DMS 273 treated with DMSO at 0.1 percent for 48 hours (cell line): Measurements from ENCODE around the gene UPF1.
"Not testable (repeated sequence)": the region's sequence is repeated elsewhere in the genome, so short reads cannot be mapped to it uniquely, and the experiment has no call there.

Experiments used
- DNase-seq: peaks from one replicate; lab custom pipeline; 2025; lab: John Stamatoyannopoulos, UW

The UPF1 gene

DNA sequence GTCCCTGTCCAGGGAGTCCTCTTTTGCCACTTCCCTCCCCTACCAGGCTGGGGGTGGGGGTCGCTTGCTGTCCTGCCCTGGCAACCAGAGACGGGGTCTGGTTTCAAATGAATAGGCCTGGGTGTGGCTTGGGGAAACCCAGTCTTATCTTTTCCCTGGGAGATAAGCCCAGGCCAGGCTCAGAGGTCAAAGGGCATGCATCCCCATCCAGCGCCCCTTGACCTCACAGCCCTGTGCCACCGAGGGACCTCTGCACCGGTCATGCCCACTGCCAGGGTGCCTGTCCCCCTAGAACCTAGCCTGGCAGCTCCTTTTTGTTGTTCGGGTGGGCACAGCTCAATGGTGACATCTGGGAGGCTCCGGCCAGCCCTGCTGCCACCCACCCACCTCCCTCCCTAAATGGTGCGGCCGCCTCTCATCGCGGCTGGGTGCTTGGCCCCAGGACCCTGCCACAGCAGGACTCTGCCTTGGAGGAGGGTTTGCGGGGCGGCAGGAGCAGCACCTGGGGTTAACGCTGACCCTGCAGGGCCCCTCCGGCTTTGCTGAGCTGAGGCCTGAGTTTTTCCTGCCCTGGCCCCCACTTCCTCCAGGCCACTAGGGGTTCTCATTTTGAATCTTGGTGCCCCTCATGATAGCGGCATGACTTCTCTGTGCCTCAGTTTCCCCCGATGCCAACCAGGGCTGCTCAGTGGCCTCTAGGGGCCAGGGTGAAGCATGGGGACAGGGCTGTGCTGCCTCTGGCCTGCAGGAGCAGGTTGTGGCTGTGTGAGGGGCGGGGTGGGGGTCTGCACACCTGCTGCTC, 67.0 kb downstream of the UPF1 start:
- no peak for DNase-seq

DNA sequence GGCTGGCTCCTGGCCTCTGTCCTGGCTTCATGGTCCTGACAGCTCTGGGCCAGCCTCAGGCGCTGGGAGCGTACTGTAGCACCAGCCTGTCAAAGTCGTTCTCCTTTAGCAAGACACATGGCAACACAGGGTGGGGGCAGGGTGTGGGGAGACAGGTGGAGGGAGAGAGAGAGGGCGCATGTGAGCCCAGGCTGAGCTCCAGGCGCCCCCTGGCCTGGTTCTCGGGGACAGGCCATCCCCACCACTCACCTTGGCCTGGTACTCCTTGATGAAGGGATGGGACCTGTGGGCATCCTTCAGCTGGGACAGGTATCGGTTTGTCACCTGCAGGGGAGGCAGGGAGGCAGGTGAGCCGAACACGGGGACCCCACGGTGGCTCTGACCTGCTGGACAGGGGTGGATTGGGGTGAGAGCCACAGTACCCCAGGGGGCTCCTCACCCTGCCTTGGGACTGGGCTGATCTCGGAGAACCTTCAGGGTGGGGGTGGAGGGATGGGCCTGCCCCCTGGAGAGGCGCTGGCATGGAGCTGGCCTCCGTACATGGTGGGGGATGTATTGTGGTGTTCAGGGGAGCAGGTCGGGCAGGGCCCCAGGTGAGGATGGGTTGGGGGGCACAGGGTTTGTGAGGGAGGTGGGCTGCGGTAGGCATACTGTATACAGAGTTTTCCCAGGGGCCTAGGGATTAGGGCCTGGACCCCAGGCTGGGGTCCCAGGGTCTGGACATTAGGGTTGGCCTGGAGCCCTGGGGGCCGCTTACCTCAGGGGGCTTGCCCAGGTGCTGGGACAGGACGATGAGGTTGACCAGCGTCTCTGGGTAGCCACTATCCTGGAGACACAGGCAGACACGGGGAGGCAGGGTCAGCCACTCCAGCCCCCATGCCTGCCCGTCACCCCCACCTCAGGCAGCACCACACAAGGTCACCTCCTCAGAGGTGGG, 68.1 kb downstream of the UPF1 start:
- DNase-seq: no peak

DNA sequence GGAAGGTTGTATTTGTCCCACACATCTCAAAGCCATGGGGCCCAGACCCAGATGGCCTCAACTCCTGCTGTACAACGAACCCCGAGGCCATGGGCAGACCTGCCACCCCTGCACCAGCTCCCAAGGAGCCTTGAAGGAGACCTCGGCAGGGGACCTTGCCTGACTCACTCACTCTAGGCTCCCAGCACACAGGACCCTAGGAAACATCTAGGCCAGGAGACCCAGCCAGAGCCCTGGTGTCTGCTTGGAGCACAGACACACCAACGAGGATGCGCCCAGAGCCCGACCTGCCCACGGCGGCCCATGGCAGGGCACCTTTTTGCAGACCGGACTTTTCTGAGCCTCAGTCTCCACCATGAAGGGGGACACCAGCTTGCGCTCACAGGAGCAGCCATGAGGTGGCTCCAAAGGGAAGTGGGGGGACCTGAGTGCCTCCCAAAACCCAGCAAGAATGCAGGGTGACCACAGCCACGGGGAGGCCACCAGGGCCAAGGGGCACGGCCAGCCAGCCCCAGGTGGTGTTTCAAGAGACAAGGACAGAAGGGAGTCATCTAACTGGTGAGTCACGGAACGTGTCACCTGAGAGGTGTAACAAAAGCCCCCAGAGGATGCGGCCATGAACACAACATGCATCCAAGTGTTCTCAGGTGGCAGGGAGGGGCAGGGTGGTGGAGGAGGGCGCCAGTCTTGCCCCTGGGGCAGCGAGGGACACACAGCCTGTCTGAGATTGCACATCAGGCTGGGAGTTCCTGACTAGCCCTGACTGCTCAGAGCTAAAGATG, 69.1 kb downstream of the UPF1 start:
- DNase-seq: no peak

DNA sequence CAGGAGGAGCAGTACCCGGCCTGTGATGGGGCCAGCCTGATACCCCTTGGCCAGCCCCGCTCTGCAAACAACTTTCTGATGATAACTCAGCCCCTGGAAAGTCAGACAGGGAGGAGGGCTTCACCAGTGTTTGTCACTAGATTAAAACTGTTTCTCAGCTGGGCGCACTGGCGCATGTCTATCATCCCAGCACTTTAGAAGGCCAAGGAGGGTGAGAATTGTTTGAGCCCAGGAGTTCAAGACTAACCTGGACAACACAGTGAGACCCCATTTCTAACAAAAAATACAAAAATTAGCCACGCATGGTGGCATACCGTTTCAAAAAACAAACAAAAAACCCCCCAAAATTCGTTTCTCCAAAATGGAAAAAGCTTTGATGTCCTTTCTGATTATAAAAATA, 69.7 kb downstream of the UPF1 start:
- DNase-seq: no peak

DNA sequence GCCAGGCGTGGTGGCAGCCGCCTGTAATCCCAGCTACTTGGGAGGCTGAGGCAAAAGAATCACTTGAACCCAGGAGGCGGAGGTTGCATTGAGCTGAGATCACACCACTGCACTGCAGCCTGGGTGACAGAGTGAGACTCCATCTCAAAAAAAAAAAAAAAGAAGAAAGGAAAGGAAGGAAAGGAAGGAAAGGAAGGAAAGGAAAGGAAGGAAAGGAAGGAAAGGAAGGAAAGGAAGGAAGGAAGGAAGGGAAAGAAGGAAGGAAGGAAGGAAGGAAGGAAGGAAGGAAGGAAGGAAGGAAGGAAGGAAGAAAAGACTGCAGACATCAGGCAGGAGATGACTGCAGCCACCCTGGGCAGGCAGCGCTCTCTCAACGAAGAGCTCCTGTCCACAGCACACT, 70.8 kb downstream of the UPF1 start:
- not testable (repeated sequence) for DNase-seq

DNA sequence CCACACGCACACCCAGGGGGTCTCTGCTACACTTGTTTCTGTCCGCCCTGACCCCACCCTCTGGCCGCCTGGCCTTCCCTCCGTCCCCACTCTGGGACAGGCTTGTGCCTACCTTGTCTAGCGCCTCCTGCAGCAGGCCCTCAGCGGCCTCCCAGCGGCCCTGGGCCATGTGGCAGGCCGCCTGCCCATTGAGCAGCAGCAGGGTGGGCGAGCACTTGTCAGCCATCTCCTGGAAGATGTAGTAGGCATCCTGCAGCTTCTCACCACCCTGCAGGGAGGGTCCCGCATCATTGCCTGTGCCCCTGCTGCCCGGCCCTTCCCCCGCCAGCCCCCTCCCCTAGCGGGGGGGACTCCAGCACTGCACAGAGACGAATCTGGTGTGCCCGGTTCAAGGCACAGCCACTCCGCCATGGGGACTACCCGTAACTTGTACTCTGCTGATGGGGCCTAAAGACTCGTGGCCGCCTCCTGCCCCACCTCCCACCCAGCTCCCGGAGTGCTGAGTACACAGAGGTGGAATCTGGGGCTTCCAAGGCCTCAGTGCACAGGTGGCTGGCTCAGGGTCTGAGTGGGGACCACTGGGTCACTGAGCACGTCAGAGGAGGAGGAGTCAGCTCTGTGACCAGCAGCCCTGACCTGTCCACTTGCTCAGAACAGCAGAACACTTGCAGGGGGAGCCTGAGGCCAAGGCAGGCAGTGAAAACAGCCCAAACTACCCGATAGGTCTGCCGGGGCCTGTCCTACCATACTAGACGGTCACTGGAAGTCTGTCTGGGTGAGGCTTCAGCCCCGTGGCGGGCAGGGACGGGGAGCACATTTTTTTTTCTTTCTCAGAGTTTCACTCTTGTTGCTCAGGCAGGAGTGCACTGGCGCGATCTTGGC, 71.6 kb downstream of the UPF1 start:
- no peak for DNase-seq

DNA sequence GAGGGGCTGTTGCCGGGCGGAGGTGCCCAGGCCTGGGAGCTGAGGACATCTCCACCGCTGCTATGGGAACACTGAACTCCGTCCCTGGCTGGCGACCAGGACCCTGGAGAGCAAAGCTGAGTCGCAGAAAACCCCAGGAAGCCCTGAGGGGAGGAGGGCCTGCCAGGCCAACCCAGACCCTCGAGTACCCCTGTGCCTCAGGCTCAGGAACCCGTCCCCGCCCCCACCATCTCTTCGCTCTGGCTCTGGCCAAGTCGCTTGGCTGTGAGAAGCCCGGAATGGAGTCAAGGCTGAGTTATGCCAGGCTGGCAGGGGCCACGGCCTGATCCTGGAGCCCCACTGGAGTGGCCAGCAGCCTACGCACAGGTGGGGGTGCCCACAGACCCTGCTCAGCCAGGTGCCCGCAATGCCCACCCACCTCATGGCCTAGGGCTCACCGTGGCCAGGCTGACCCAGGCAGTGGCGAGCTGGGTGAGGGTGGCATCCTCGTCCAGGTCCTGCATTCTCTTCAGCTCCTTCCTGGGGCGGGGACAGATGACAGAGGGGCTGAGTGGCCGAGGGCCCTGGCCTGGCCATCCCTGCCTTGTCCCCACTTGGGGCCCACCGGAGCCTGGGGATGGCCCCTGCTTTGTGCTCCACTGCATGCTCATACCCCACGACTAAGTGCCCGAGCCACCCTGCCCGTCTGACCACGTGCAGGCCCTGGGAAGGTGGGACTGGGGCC, 72.7 kb downstream of the UPF1 start:
- DNase-seq: no peak

DNA sequence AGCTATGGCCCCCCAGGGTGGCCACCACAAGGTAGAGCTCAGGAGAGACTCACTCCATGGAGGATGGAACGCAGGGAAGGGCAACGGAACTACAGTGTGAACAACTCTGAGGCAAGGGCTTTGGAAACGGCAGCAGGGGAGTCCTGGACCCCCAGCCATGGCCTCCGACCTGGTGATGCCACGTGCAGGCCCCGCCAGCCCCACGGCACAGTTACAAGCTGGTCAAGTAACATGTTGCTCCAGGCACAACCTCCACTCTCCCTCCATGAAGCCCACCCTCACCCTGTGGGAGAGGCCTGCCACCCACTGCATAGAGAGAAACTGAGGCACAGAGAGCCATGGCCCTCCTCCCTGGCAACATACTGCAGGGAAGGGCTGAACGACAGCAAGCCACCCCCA, 73.3 kb downstream of the UPF1 start:
- no peak for DNase-seq

DNA sequence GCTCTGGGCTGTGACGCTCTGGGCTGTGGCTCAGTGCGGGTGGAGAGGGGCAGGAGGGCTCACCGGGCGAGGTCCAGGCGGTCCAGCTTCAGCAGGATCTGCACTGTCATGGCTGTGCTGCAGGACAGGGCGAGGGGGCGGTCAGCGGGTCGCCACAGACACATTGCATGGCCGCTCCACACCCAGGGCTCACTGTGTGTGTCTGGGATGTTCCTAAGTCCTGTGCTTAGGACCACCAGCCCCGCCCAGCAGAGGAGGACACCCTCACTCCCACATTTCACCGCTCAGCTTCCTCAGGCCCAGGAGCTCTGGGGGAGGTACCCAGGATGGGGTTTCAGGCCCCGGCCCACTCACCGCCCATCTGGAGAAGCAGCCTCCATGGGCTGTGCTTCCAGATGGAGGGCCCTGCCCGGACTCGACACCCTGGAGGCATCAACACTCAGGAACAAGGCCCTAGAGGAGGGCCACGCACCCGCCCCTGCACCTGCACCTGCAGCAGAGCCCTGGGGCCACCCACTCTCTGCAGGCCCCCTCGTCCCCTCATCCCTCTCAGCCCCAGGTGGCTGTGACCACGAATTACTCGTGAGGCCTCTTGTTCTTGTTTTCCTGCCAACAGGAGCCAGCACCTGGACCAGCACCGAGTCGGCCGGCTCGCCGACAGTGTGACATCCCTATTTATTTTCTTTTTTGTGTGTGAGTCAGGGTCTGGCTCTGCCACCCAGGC, 73.9 kb downstream of the UPF1 start:
- DNase-seq: no peak

DNA sequence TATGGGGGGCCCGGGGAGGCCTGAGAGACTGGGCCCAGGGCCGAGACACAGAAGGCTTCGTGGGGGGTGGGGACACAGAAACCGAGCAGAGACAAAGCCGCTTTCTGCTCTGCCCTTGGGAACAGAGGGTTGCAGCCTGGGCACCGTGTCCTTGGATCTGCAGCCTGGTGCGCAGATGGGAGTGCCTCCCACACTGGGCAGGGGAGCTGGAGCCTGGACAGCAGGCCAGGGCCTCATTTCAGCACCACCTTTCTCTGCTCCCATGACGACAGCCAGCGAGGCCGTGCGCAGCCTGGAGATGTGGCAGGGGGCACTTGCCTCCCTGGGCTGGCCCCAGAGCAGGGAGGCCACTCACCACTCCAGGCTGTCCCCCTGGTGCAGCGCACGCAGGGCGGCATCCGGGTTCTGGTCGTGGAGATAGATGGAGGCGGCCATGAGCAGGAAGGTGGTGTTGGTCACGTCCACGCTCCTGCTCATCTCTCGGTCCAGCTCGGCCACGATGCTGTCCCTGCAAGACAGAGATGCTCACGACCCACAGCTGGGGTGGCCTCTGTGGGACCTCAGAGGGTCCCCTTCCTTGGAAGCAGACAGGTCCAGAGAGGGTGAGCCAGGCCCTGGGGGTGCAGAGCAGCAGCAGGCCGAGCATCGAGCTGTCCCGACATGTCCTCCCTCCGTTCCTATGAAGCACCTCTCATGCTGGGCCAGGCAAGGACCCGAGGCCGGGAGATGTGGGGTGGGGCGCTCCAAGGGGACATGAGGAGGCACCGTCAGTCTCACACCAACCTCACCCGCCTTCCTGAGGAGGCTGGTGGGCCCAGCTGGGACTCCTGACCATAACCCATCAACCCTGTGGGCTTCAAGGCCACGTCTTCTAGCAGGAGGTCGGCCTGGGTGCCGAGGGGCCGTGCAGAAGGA, 75.1 kb downstream of the UPF1 start:
- DNase-seq: no peak

DNA sequence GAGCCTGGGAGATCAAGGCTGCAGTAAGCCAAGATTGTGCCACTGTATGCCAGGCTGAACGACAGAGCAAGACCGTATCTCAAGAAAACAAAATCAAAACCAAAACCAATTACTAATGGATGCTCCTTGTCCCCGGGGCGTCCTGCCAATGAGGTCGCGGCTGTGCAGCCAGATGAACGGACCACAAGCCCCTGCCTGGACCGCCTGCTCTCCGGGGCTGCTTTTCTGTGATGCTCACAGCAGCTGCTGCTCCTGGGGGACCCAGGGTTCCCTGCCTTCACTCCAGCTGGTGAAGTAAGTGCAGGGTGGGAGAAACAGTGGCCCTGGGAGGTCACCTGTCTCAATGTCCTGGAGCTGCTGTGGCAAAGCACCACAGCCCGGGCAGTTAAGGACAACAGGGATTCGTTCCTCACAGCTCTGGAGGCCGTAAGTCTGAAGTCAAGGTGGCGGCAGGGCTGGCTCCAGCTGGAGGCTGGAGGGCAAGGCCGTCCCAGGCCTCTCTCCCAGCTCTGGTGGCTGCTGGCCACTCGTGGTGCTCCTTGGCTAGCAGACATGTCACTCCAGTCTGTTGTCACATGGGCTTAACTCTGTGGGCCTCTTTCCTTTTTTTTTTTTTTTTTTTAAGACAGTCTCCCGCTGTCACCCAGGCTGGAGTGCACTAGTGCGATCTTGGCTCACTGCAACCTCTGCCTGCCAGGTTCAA, 77.3 kb downstream of the UPF1 start:
- no peak for DNase-seq

DNA sequence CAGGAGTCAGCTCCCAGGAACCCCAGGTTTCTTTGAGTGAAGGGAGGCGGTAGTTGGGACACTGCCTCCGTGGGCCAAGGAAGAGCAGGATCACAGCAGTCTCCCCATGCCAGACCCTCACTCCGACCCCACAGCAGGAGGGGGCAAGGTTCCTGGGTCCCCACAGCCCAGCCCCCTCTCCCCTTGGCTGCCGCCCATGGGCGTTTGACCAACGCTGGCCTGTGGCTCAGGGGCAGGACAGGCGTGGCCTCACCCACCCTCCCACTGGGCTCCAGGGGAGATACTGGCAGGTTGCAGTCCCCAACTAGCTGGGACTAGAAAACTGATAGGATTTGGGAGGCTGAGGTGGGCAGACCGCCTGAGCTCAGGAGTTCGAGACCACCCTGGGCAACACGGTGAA, 78.3 kb downstream of the UPF1 start:
- DNase-seq: no peak

DNA sequence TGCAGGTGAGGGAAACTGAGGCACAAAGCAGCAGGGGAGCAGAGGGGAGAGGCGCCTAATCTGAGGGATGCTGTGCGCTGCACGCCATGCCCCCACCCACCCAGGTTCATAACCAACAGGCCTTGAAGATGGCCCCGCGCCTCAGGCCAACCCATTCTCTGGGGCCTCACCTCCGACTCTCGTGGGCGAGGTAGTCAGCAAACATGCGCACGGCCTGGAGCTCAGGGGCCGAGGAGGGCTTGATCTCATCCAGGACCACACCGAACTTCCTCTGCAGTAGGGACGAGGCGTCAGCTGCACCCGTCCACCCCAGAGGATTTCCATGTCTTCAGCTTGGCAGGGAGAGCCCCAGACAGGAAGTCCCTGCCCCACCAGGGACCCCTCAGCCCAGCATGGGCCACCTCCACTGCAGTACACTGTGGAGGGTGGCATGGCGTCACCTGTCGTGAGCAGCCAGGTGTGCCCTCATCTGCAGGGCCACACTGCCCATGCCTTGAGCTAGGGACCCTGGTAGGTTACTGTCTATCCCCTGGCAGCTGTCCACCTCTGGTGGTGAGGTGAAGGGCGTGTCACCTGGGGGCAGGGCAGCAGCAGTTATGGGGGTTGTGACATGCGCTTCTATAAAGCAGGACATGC, 79.2 kb downstream of the UPF1 start:
- DNase-seq: no peak

DNA sequence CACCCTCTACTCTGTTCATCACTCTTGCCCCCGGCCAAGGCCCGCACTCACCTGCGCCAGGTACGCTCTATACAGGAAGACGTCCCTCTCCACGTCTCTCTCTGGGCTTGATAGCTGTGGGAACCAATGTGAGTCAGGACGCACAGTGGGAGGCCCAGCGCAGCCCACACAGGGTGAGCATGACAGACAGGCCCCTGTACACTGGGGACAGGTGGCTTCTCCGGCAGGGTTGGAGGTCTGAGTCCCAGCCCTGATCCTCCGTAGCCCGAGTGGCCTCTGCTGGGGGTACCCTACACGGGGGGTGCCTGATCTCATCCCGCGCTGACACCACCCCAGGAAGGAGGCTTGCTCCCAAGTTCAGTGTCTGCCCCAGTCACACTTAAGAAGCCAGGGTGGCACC, 81.2 kb downstream of the UPF1 start:
- no peak for DNase-seq

DNA sequence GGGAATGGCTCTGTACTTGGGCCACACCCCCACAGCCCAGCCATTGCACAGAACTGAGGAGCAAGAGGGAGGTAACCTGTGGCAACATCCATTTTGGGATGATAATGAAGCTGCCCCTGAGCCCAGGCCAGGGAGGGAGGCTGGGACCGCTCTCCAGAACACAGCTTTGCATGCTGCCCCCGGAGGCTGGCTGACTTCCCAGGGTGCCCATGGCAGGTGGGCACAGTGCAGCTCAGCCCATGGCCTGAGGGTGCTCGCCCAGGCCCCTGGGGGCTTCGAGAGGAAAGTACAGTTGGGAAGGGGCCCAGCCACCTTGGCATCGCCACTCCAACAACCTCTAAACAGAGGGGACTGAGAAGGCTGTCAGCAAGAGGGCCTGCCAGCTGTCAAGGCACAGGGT, 81.7 kb downstream of the UPF1 start:
- no peak for DNase-seq

DNA sequence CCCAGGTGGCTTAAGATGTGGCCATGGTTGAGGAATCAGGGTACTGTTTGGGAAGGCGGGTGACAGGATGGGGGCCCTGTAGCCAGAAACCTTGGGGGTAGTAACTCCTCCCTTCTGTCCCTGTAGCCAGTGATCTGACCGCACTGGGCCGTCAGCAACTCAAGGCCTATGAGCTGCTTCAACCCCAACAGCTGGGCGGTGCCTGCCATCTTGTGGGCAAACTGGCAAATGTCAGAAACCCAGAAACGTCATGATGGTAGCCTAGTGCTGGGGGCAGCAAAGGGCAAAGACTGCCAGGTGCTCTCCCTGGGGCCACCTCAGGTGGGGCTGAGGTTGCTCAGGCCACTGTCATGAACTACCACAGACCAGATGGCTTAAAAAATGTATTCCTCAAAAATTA, 83.9 kb downstream of the UPF1 start:
- no peak for DNase-seq

DNA sequence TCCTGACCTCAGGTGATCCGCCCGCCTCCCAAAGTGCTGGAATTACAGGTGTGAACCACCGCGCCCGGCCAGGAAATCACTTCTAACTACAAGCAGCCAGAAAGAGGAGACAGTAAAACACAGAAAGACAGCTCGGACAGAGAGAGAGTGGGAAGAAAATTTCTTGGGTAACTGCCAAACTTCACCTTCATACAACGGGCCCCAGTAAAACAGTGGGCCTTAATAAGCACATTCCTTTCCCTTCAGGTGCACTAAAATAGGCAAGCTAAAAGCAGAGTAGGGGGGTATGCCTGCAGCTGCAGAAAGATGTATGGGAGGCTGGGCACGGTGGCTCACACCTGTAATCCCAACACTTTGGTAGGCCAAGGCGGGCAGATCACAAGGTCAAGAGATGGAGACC, 85.8 kb downstream of the UPF1 start:
- DNase-seq: not testable (repeated sequence)
